Left renal cortex interstitium (tissue), 4 donors: Measurements from ENCODE around the gene RNPS1. TPM values are rescaled to one million over a fixed set of nuclear protein-coding genes. Genes with fewer than 3 reads are reported as not detected.
"Not testable (repeated sequence)": the region's sequence is repeated elsewhere in the genome, so short reads cannot be mapped to it uniquely, and the experiment has no call there.

Experiments used
- DNase-seq, 4 donors: peaks; one replicate each; pipeline ENCODE4 v3.0.0-alpha.2; 2013; ENCODE audit warnings: low read depth in 4 of 4, low spot score in 2 of 4, missing footprints in 1 of 4
- polyA plus RNA-seq, 4 donors: library from polyadenylated mRNA; unstranded; fragments of 120-200 nt; gene quantifications; one replicate each; pipeline ENCODE4 v1.2.1, GENCODE V29; 2013; ENCODE audit not compliant: insufficient read length in 4 of 4

RNPS1 gene
- polyA plus RNA-seq, 4 donors = 179 to 229 (median 214) TPM

DNA sequence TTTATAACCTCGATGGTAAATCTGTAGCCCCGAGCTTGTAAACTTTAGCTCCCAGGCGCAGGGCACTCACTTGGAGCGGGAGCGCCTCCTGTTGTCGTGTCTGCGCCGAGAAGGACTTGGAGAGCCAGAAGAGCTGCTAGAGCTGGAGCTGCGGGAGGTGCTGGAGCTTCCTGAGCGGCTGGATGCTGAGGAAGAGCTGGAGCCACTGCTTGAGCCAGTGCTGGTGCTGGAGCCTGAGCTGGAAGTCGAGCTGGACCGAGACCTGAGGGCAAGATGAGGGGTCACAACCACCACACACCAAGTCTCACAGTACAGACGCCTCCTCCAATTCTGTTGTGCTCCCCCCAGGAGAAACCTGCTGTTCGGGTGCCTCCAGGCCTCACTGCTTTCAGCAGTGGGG, 4.9 kb downstream of the RNPS1 start:
- not testable (repeated sequence) for DNase-seq

DNA sequence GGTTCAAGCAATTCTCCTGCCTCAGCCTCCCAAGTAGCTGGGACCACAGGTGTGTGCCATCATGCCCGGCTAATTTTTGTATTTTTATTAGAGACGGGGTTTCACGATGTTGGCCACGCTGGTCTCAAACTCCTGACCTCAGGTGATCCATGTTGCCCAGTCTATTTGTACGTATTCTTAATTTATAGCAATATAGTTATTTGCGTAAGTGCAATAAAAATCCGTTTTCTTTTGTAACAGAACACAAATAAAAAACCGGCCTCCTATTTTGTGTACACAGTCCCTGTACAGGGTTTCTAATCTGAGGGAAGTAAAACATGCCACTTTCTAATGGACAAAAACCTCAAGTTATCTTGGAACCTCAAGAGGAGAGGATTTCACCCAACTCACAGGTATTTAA, 7.7 kb downstream of the RNPS1 start:
- DNase-seq = no peak

DNA sequence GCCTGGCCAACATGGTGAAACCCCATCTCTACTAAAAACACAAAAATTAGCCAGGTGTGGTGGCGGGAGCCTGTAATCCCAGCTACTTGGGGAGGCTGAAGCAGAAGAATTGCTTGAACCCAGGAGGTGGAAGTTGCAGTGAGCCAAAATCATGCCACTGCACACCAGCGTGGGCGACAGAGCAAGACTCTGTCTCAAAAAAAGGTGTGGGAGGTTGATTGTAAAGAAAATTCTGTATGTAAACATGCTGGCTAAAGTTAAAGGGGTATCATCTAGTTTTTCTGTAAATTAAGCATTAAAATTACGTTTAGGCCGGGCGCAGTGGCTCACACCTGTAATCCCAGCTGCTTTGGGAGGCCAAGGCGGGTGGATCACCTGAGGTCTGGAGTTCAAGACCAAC, 9.4 kb downstream of the RNPS1 start:
- not testable (repeated sequence) for DNase-seq

DNA sequence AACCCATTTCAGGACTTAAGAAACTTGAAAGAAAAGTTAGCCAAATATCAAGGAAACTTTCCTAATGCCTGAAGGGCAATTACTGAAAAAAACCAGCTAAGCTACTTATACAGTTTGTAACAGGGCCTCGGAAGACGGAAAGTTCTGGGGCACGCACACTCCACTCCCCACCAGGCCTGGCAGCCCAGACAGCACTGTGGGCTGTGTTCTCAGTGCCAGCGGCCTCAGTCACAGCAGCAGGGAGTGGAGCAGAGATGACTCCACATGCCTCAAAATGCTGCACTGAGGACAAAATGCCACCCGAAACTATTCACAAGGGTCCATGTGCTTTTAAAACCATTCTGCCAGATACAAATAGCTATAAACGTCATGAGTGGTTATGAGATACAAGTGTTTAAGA, 10.2 kb downstream of the RNPS1 start:
- DNase-seq = no peak

DNA sequence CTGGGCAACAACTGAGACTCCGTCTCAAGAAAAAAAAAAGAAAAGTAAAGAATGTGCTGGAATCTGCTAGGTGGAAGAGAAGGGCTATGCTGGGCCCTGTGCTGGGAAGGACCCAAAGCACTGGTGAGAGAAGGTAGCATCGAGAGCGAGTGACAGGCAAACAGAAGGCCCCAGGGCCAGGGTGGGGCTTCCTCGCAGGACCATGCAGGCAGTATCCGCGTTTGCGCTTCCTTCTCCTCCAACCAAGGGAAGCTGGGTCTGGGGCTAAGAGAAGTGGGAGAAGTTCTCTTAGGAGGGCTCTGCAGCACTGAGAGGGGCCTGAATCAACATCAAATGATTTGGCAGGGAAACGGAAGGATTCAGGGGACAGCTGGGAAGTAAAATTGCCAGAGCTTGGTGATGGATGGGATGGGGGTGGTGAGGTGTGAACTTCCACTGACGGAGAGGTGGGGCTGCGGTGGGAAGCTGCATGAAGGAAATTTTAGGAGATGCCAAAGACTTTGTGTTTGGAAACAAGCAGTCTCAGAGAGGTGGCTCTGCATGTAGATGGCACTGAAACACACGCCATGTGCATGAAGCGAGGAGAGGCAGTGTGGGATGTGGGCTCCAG, 11.3 kb downstream of the RNPS1 start:
- DNase-seq = no peak

DNA sequence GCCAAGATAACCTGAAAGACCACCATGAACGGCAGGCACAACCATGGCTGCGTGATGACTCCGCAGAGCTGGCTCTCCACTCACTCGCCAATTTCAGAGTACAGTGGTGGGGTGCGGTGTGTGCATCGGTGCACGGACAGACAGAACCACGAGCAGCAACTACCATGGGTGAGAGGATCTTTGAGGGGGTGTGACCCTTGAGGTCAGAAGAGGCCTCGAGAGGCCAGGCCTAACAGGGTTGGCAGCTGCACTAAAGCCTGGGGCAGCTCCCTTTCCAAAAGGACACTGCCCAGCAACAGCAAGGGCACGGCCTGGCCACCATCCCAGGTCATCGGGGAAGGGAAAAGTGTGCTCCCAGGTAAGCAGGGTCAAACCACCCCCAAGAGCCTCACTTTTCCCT, 14.6 kb downstream of the RNPS1 start:
- DNase-seq = no peak

DNA sequence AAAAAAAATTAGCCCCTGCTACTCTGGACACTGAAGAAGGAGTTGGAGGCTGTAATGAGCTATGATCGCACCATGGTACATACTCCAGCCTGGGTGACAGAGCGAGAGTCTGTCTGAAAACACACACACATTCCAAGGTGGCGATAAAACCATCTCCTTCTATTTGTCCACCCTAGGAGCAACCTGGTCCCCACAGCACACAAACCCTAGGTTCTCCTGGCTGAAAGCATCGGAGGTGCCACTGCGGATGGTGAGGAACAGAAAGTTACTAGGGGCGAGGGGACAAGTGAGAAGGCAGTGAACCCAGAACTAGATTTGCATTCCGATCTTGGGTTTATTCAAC, 15.1 kb downstream of the RNPS1 start:
- no peak for DNase-seq

DNA sequence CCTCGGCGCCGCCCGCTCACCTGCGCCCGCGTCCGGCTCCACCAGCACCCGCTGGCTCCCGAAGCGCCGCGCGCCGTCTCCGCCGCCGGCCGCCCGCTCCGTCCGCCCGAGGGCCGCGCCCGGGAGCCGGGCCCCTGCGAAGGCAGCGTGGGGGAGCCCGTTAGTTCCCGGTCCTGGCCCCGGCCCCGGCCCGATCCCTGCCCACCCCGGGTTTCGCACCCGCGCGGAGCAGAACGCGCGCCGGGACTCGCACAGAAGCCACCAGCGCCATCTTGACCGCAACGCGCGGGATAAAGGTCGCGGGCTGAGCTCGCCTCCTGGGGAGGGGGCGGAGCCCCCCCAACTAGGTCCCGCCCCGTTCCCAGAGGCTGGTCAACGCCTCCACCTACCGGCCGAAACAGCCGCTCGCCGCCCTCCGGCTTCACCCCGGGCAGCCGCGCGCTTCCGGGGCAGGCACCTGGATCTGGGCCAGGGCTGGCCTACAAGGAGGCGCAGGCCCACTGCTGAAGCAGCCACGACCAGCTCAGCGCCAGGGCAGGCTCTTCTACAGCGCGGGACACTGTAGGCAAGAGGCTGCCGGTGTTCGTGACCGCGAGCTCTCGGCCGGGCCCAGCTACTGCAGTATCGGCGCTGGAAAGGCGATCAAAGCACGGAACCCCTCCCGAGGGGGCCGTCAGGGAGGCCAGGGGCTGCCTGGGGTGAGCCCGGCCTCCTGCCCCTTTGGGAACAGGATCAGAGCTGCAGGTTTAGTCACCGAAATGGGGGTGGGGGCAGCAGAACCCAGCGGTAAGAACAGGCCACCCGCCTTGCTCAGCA, 16.4 kb downstream of the RNPS1 start, which contains the start of gene ECI1:
Gene ECI1, minus strand, starts transcription at position 292 of the 816 bp plus-strand sequence. Its CDS starts 21 bp downstream, at position 271.
- DNase-seq = peak in 3 of 4 donors; percentile 82 to 86 (median 82)

DNA sequence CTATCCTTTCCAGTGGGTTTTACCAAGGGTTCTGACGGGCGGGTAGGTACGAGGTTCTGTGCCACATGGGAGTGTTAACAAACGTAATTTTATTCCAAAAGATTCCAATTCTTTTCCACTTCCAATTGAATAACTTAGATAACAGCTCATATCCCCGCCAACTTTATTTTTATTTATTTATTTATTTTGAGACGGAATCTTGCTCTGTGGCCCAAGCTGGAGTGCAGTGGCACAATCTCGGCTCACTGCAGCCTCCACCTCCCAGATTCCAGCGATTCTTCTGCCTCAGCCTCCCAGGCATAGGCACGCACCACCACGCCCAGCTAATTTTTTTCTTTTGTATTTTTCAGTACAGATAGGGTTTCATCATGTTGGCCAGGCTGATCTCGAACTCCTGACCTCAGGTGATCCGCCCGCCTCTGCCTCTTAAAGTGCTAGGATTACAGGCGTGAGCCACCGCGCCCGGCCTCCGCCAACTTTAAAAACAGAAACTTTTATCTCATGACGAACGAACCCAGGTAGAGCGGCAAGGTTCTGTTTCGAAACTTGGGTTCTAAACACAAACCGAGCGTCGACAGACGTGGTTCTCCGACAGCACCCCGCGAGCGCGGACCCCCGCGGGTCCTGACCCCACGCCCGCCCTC, 17.2 kb downstream of the RNPS1 start:
- DNase-seq = no peak

DNA sequence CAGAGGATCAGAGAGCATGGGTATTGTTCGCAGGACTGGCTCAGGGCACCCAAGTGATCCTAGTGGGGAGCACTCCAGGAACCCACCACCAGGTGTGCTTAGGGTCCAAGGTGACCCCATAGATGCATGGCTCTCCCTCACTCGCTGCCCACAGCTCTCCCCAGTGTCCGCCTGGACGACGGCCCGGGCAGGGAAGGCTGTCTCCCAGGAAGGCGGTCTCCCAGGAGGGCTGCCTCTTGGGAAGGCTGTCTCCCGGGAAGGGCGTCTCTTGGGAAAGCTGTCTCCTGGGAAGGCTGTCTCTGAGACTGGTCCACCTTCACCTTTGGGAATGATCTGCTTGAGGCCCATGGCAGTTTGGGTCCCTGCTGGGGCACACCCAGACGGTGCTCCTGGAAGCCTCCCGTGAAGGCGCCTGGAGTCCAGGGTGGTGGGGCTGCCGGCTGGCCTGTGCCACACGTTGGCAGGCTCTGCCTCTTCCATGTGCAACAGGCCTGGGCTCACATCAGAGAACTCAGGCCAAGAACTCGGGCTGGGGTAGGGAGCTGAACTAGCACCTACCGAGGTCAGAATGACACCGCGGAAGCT, 21.5 kb downstream of the RNPS1 start:
- DNase-seq = no peak

DNA sequence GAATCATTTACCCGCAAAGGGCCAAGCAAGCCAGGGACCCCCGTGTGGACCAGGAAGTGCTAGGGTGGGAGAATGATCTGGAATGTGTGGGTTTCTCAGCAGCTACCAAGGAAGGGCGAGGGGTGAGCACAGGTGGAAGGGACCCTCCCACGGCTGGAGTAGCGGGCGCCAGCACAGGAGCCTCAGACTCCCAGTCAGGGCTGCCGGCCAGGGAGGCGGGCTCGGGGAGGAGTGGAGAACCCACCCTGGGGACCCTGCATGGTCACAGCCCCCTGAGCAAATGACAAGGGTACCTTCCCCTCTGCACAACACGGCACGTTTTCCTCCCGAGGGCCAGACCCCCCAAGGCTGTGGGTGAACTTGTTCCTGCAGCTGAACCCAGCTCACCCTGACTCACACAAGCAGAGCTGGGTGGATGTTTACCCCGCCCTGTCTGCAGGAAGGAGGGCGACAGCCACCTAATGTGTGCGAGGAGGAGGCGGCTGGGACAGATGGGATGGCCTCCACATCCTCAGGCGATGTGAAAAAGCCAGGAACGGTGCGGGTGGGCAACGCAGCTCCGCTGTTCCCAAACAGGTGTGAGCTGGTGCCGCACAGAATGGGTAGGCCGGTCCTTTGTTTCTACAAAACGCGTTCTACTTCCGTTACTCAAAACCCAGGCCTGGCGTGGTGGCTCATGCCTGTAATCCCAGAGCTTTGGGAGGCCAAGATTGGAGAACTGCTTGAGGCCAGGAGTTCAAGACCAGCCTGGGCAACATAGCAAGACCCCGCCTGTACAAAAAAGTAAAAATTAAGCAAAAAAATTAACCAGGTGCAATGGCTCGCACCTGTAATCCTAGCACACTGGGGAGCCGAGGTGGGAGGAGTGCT, 22.8 kb downstream of the RNPS1 start:
- no peak for DNase-seq

DNA sequence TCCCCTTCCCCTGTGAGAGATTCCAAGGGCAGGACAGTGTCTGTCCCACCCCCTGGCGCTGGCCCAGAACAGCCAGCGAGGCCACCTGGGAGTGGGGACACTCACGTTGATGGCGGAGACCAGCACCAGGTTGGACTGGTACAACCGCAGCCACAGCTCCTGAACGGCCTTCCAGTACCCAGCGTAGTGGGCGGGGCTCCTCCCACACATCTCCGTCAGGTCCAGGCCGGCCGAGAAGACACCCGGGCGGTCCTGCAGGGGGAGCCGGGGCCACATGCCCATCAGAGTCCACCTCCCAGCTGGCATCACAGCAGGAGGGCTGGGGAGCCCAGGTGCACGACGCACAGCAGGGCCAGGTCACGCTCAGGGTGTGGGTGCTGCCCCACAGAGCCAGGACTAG, 23.6 kb downstream of the RNPS1 start:
- DNase-seq = no peak

DNA sequence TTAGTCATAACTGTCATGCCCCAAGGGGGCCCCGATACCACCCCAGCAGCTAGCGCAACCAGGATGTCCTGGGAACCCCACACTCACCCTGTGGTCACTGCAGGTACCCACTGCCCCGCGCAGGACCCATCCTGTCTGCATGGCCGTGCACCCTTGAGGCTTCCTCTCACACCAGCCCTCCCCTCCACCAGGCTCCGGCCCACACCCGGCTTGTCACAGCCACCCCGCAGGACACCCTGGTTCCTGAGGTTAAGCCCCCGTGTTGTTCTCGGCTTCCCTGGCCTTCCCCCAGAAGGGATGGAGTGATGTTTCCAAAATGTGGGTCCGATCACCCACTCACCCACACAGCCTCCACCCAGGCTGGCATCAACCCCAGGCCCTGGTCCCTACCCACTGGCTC, 24.1 kb downstream of the RNPS1 start:
- DNase-seq = no peak

DNA sequence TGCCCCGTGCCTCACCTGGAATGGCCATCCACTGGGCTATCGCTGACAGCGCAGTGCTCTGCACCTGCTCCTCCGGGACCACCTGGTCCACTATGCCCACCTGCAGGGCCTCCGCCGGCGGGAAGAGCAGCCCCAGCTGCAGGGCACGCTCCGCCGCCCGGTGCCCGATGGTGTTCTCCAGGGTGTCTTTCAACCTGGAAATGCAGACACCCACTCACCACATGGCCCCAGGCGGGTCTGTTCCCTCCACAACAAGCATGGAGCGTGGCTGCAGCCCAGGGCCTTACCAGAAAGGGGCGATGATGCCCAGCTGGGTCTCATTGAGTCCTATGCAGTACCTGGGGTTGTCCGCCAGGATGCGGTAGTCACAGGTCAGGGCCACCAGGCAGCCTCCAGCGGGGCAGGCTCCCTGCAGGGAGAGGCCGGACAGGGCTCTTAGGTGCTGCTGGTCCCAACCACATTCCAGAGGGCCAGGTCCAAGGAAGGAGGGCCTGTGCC, 24.8 kb downstream of the RNPS1 start:
- no peak for DNase-seq

DNA sequence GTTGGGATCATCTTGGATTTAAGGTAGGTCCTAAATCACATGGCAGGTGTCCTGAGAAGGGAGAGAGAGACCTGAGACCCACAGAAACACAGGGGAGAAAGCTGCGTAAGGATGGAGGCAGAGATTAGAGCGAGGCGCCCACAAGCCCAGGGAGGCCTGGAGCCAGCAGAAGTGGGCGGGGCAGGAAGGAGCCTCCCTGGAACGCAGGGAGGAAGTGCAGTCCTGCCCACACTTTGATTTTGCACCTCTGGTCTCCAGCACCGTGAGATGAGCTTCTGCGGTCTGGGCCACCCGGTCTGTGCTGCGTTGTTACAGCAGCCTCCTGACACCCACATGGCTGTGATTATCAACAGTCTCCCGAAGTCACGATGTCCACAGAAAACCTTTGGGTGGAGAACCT, 25.3 kb downstream of the RNPS1 start:
- no peak for DNase-seq

DNA sequence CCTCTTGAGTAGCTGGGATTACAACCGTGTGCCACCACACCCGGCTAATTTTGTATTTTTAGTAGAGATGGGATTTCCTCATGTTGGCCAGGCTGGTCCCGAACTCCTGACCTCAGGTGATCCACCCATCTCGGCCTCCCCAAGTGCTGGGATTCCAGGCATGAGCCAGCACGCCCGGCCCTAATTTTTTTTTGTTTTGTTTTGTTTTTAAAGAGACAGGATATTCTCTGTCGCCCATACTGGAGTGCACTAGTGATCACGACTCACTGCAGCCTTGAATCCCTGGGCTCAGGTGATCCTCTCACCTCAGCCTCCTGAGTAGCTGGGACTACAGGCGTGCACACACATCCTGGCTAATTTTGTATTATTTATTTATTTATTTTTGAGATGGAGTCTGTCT, 27.6 kb downstream of the RNPS1 start:
- not testable (repeated sequence) for DNase-seq

DNA sequence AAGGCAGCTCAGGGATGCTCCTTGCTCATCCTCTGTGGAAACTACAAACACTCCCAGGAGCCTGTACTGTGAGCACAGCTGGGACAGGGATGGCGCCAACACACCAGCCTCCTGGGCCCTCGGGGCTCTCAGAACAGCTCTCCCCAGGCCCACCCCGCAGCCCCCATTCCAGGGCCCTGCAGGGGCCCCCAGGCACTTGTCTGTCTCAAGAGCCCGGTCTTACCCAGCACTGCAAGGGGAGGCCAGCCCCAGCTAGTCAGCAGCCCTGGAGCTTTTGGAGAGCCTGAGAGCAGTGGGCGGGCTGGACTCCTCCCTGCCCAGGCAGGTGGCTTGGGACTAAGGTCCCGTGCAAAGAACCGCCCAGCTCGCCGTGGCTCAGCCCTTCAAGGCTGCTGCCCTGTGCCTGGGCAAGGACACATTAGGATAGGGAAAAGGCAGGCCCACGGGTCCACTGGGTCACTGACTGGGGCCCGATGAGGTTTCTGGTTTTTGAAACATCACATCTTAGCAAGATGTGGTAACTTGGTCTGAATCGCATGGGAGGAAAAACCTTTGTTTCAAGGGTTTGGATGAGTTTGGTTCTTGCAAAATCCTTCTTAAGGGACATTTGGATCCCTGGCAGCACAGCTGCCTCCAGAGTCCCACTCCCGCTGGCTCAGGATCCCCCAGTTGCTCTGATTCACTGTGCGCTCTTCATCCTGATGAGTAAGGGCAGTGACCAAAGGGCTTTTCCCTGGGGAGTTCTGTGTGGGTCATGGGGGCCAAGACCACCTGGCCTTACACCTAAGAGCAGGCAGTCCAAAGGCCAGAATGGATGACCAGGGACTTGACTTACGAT, 28.9 kb downstream of the RNPS1 start:
- DNase-seq = no peak

DNA sequence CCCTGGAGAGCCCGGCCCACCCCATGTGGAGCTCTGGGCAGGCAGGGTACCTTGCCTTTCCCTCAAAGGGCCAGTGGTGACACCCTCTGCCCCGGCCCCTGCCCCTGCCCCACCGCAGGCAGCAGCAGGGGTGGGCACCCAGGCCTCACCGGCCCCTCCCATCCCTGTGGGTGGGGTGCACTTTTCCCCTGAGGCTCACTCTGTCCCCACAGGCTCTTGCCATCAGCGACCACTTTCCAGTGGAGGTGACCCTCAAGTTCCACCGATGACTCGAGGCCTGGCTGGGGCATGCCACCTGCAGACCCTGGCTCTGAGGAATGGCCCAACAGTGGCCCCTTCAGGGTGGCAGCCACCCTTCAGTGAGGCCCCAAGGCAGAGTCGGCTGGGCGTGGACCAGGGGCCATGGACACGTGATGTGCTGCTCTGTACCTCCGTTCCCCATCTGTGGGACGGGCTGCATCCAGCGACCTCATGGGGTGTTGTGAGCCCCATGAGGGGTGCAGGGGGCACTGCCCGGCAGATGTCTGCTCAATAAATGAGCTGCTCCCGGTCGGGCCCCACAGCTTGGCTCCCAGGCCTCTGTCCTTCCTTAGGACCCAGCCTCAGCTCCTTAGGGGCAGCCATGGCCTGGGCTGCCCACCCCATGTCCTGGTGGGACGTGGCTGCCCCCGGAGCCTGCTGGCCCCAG, 29.6 kb downstream of the RNPS1 start:
- no peak for DNase-seq
